GM19452 (cell line): ENCODE data around the gene LHX3.
"Not testable (repeated sequence)": the region's sequence is repeated elsewhere in the genome, so short reads cannot be mapped to it uniquely, and the experiment has no call there.

Experiments used
- ATAC-seq: cut with Tn5 transposase; IDR thresholded peaks from one replicate; pipeline ENCODE4 v1.9.1; 2021; ENCODE audit not compliant: unreplicated experiment

The LHX3 gene

DNA sequence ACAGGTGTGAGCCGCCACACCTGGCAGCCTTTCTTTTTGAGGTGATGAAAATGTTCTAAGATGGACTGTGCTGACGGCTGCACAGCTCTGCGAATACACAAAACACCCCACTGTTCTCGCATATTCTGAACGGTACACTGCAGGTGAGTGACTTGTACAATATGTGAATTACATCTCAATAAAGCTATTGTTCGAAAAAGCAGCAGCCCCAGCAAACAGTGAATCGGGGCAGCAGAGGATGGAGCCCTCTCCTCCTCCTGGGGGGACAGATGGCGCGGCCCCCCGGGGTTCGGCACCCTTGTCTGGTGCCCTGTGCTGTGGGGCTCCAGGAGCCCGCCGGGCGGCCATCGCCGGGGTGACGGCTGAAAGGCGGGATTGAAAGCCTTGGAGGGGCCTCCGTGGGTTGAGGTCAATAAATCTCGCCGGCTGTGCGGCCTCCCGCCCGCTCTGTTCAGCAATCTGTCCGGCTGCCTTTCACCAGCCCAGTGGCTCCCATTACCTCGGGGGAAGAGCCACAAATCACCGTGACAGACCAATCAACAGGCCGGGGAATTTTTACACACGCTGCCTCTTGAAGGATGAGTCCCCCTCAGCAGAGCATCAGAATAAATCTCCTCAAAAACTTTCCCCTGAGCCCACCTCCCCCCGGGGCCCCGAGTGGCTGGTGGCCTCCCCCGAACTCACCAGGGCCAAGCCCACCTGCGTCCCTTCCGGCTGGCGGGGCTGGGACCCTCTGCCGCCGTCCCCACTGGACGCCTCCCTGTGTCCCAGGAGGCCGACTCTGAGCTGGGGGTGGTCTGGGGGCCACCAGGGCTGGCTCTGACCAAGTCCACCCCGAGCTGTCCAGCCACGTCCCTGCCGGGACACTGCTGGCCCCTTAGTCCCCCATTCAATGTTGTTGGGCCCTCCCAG, 48.5 kb downstream of the LHX3 start:
- ATAC-seq: no peak

- ATAC-seq: no peak
These were observed 49.4 kb downstream of the LHX3 start for GRCh38 chr9:136155576-136155975.

- ATAC-seq: no peak
These were observed 50.0 kb downstream of the LHX3 start for GRCh38 chr9:136154943-136155342.

DNA sequence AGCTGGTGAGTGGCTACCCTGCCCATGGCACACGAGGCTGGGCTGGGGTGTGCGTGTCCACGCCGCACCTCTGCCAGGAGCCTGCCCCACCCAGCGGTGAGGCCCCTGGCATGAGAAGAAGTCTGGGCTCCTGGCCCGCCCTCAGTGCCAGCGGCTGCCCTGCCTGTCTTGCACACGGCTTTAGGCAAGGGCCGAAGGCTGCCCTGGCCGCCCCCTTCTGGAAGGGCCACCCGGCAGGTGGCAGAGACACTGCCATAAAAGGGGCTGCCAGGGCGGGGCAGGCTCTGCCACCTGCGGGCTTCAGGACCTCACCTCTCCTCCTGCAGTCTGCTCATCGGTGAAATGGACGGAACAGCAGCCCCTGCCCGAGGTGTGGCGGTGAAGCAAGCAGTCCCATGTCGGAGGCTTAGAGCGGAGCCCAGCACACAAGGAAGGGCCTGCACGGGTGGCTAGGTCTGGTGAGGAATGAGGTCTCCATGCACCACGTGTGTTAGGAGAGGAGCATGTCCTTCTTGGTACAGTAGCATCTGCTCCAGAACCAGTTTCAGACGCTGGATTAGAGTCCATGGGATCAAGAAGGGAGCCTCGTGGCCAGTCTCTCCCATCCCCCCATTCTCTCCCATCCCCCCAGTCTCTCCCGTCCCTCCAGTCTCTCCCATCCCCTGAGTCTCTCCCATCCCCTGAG, 51.4 kb downstream of the LHX3 start:
- no peak for ATAC-seq

GRCh38 chr9:136152931-136153330, 52.0 kb downstream of the LHX3 start:
- ATAC-seq: no peak

- no peak for ATAC-seq
These were observed 52.4 kb downstream of the LHX3 start for GRCh38 chr9:136152543-136152866.

- no peak for ATAC-seq
These were observed 52.9 kb downstream of the LHX3 start for GRCh38 chr9:136151848-136152542.

GRCh38 chr9:136151214-136151804, 53.6 kb downstream of the LHX3 start:
- ATAC-seq: no peak

GRCh38 chr9:136150664-136151213, 54.2 kb downstream of the LHX3 start:
- not testable (repeated sequence) for ATAC-seq

GRCh38 chr9:136149853-136150252, 55.1 kb downstream of the LHX3 start:
- no peak for ATAC-seq

DNA sequence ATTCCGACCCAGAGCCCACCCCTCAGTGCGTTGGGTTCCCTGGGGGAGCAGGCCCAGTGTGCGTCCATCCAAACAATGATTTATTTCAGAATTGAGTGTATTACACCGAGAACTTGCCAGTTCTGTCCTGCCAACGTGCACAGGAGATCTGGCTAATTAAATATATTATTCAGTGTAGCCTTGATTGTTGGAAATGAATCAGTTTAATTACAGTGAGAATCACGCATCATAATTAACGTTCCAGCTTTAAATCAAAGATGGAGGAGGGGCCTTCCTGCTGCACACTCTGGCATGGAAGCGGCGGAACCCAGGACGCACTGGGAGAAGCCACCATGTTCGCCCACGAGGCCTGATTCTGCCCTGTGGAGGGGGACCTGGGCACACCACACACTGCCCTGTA, 55.6 kb downstream of the LHX3 start:
- no peak for ATAC-seq

- no peak for ATAC-seq
These were observed 56.2 kb downstream of the LHX3 start for GRCh38 chr9:136148766-136149165.

DNA sequence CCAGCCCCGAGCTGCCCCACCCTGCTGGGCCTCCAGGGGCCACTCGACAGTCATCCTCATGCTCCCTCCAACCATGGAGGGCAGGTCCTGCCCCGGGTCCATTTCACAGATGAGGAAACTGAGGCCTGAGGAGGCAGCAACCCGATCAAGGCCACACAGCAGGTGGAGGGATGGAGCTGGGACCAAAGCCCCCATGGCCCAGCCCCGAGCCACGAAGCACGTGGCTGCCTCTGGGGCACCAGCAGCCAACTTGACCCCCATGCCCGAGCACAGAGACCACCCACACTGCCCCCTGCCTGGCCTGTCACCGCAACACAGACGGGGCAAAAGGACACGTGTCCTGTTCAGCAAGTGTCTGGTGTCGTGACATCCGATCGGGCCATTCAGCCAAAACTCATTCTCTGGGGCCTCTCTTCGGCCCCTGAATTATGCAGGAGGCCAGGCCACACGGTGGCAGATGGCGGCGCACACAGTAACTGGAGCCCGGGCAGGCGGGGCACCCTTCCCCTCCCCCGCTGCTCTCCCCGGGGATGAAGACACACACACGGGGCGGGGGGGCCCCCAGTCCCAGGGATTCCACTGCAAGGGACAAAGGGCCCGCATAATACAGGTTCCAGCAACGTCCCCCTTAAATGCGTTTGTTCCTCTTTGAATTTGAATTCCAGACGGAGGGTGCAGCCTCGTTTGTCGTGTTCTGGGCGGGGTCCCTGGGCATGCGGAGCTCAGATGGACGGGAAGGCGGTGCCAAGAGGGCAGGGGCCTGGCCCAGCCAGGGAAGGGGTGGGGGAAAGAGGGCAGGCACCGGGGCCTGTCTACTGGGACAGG, 56.8 kb downstream of the LHX3 start:
- ATAC-seq: no peak

- no peak for ATAC-seq
These were observed 57.7 kb downstream of the LHX3 start for GRCh38 chr9:136147038-136147889.
